IMR-90 (cell line): Measurements from ENCODE around the gene SH3BP5. TPM values are rescaled to one million over a fixed set of nuclear protein-coding genes. Genes with fewer than 3 reads are reported as not detected.

Source experiments
- ATAC-seq: fragments of 200-7000 bp; cut with Tn5 transposase; 2 replicates; pipeline ENCODE4 v1.9.1; 2020; ENCODE audit warnings: low read depth, mild to moderate bottlenecking, moderate library complexity
- BruUV-seq: library from RNA; stranded (reverse); fragments of 400-500 nt; replicated peaks from 2 replicates; lab custom pipeline; 2021; lab: Mats Ljungman, UMichigan
- CTCF ChIA-PET: fragments of 300-600 bp; formaldehyde crosslinking; extraction: SDS; loops from one replicate; lab custom pipeline; 2021; ENCODE audit warnings: antibody characterized with exemption; lab: Yijun Ruan, JAX
- POLR2A ChIA-PET: fragments of 300-600 bp; sonication (Branson Sonifier 250); formaldehyde crosslinking; loops from one replicate; lab custom pipeline; 2022; ENCODE audit warnings: antibody characterized with exemption; ENCODE audit not compliant: unreplicated experiment; lab: Charles Lee
- DNase-seq: peaks from one replicate; pipeline ENCODE4 v3.0.0; 2013
- H2AFZ ChIP-seq: replicated peaks from 2 replicates; pipeline ENCODE3; 2013; ENCODE audit warnings: low read length, mild to moderate bottlenecking; ENCODE audit not compliant: poor library complexity
- H2AK5ac ChIP-seq: 2 replicates; pipeline ENCODE4 v1.6.1; 2013; ENCODE audit warnings: low read depth, low read length, inconsistent platforms
- H2AK9ac ChIP-seq: replicated peaks from 2 replicates; pipeline ENCODE3; 2013; ENCODE audit warnings: mild to moderate bottlenecking, low read depth, low read length, moderate library complexity; ENCODE audit not compliant: poor library complexity
- H2BK120ac ChIP-seq: 2 replicates; pipeline ENCODE4 v1.6.1; 2013; ENCODE audit warnings: low read depth, low read length, inconsistent platforms
- H2BK15ac ChIP-seq: 3 replicates; pipeline ENCODE4 v1.6.1; 2013; ENCODE audit warnings: low read depth, low read length, inconsistent platforms
- H2BK20ac ChIP-seq: 2 replicates; pipeline ENCODE4 v1.6.1; 2013; ENCODE audit warnings: low read depth, mild to moderate bottlenecking, inconsistent platforms, low read length, moderate library complexity
- H2BK5ac ChIP-seq: 2 replicates; pipeline ENCODE4 v1.6.1; 2013; ENCODE audit warnings: mild to moderate bottlenecking, low read depth, low read length, inconsistent platforms; ENCODE audit not compliant: poor library complexity, severe bottlenecking
- H3K14ac ChIP-seq: replicated peaks from 2 replicates; pipeline ENCODE4 v1.6.1; 2013; ENCODE audit warnings: low read depth, low read length, inconsistent platforms
- H3K18ac ChIP-seq: 2 replicates; pipeline ENCODE4 v1.6.1; 2013; ENCODE audit warnings: low read depth, low read length, control low read depth
- H3K23ac ChIP-seq: 2 replicates; pipeline ENCODE4 v1.6.1; 2013; ENCODE audit warnings: low read depth, low read length, inconsistent platforms
- H3K27ac ChIP-seq: 2 replicates; pipeline ENCODE4 v1.5.1; 2013; ENCODE audit warnings: mild to moderate bottlenecking, control low read depth, low read length; ENCODE audit not compliant: insufficient read depth
- H3K27me3 ChIP-seq: 2 replicates; pipeline ENCODE4 v1.6.1; 2013; ENCODE audit warnings: low read length; ENCODE audit not compliant: control insufficient read depth, insufficient read depth
- H3K36me3 ChIP-seq: 2 replicates; pipeline ENCODE4 v1.6.1; 2013; ENCODE audit warnings: low read length, mixed read lengths; ENCODE audit not compliant: control insufficient read depth, insufficient read depth
- H3K4ac ChIP-seq: 2 replicates; pipeline ENCODE4 v1.6.1; 2013; ENCODE audit warnings: low read depth, low read length, inconsistent platforms
- H3K4me1 ChIP-seq: 2 replicates; pipeline ENCODE4 v1.6.1; 2013; ENCODE audit warnings: low read length, mixed read lengths; ENCODE audit not compliant: control insufficient read depth, insufficient read depth
- H3K4me2 ChIP-seq: 2 replicates; pipeline ENCODE4 v1.6.1; 2013; ENCODE audit warnings: low read depth, mild to moderate bottlenecking, control low read depth, low read length, moderate library complexity
- H3K4me3 ChIP-seq: 2 replicates; pipeline ENCODE4 v1.5.1; 2013; ENCODE audit warnings: low read depth, mild to moderate bottlenecking, control low read depth, low read length, moderate library complexity; ENCODE audit not compliant: insufficient read depth
- H3K56ac ChIP-seq: 2 replicates; pipeline ENCODE4 v1.6.1; 2013; ENCODE audit warnings: low read length, inconsistent platforms; ENCODE audit not compliant: insufficient read depth; ENCODE audit errors: extremely low read depth
- H3K79me1 ChIP-seq, 2 experiments: 2 replicates each; pipeline ENCODE4 v1.6.1; 2013; ENCODE audit warnings: low read length in 2 of 2, inconsistent platforms in 1 of 2, low read depth in 1 of 2
- H3K9ac ChIP-seq: 2 replicates; pipeline ENCODE4 v1.6.1; 2013; ENCODE audit warnings: low read depth, low read length, control low read depth
- H3K9me1 ChIP-seq: 2 replicates; pipeline ENCODE4 v1.6.1; 2013; ENCODE audit warnings: low read length, inconsistent platforms; ENCODE audit not compliant: insufficient read depth
- H3K9me3 ChIP-seq: 2 replicates; pipeline ENCODE4 v1.6.1; 2013; ENCODE audit warnings: low read length; ENCODE audit not compliant: control insufficient read depth, insufficient read depth
- H4K20me1 ChIP-seq: 2 replicates; pipeline ENCODE4 v1.6.1; 2013; ENCODE audit warnings: low read length, inconsistent platforms; ENCODE audit not compliant: insufficient read depth
- H4K5ac ChIP-seq: 2 replicates; pipeline ENCODE4 v1.6.1; 2013; ENCODE audit warnings: mild to moderate bottlenecking, low read depth, low read length, control low read depth
- H4K8ac ChIP-seq, 2 experiments: 2 replicates each; pipeline ENCODE4 v1.6.1; 2013; ENCODE audit warnings: low read depth in 2 of 2, low read length in 2 of 2, control low read depth in 1 of 2, inconsistent platforms in 1 of 2
- H4K91ac ChIP-seq: 2 replicates; pipeline ENCODE4 v1.6.1; 2013; ENCODE audit warnings: low read depth, low read length, inconsistent platforms; ENCODE audit not compliant: insufficient read depth
- CHD1 ChIP-seq: IDR thresholded peaks from 2 replicates; pipeline ENCODE4 v1.6.1; 2012; ENCODE audit warnings: low read depth, low read length, improper control_type of control experiment
- FOS ChIP-seq: fragments of 150-350 bp; IDR thresholded peaks from 2 replicates; pipeline ENCODE4 v1.6.1; 2016; ENCODE audit warnings: low read depth, low read length
- MXI1 ChIP-seq: IDR thresholded peaks from 2 replicates; pipeline ENCODE4 v1.6.1; 2012; ENCODE audit warnings: low read depth, mild to moderate bottlenecking, low read length, moderate library complexity, borderline replicate concordance
- NFE2L2 ChIP-seq: fragments of 150-350 bp; IDR thresholded peaks from 2 replicates; pipeline ENCODE4 v1.6.1; 2016; ENCODE audit warnings: low read depth, mild to moderate bottlenecking, low read length
- WGBS, 2 experiments: methylation state at CpG; one replicate each; pipeline versions ENCODE4 v1.1.5 to v1.1.7; 2013; ENCODE audit warnings: missing lambda C conversion rate in 2 of 2; ENCODE audit not compliant: insufficient read length in 1 of 2; ENCODE audit errors: extremely low coverage in 2 of 2; 5-methylcytosine and 5-hydroxymethylcytosine counted together
- dilution Hi-C: fragments of 300-500 bp; cut with HindIII; formaldehyde crosslinking; loops from one replicate; pipeline ENCODE4 v1.14.3; 2018; ENCODE audit warnings: low sequenced_read_pairs; ENCODE audit not compliant: unreplicated experiment
- in situ Hi-C: fragments of 300-500 bp; cut with MboI; formaldehyde crosslinking; loops from 3 replicates; pipeline ENCODE4 v1.14.3; 2019; ENCODE audit warnings: low sequenced_read_pairs, inconsistent platforms, mixed read lengths
- intact Hi-C: fragments of 100-400 bp; cut with micrococcal nuclease; formaldehyde crosslinking; loops from 2 replicates; pipeline ENCODE4 v1.10.0; 2022
- polyA plus RNA-seq, 3 experiments: library from polyadenylated mRNA; depleted of rRNA; stranded (reverse); fragments of >200 nt; gene quantifications; 2 replicates each; pipeline ENCODE4 v1.2.3, GENCODE V29; 2012; ENCODE audit warnings: low replicate concordance in 1 of 3
- total RNA-seq: library from RNA; depleted of rRNA; stranded (reverse); fragments of >200 nt; gene quantifications from 2 replicates; pipeline ENCODE4 v1.2.3, GENCODE V29; 2012
- TF ChIP-seq, protein P1 (sequence below): fragments of 150-350 bp; IDR thresholded peaks from 2 replicates; pipeline ENCODE4 v1.6.1; 2017; ENCODE audit warnings: mild to moderate bottlenecking, antibody characterized with exemption, low read length, low read depth

Gene SH3BP5
- total and polyA plus RNA-seq, 2 of the 4 experiments (the other 2 are of a cell fraction): 14.0 to 23.5 TPM

DNA sequence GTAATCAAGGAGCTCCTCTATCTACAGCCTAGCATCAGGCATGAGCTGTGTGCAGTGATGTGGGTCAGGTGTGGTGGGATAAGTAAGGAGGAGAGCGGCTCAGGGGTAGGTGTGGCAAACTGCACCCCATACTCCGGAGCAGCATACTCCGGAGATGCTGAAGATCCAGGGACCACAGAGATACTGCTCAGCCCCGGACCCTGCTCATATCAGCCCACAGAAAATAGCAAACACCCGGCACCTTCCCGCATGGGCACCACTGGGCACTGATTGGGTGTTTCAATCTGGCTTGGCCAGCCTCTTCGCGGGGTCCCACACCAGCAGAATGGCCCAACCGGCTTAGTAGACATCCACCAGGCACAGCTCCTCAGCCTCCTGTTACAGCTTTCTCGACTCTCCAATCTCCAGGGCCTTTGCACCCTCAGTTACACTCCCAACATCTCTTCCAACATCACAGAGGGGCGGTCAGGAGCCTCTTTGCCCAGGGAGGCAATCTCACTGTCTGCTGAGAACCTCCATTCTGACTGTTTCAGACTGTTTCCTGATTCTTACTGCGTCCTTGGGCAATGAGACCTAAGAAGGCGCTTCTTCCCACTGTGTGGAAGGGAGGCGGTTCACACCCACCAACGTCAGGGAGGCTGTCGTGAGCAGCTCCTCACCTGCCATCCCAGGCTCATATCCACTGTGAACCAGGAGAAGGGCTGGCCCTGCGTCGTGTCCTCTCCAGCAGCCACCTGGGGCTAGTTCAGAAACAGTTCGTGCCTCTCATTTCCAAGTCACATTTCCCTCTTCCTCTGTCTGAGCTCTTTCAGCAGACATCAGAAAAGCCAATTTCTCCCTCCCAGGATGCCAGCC is 66.5 kb downstream of the SH3BP5 start:
- Histone ChIP-seq H3K4ac (no peak overlapping the region), H3K18ac (no peak overlapping the region), H3K36me3 (peaks cover 5% of the 10 kb centered on the region; the same call in 1 of the 2 replicates), H2BK5ac (no peak overlapping the region), H4K20me1 (no peaks in the 10 kb centered on the region), H3K27me3 (no peaks in the 10 kb centered on the region), H3K4me3 (no peak overlapping the region), H3K56ac (no peak overlapping the region), H2AK5ac (no peak overlapping the region), H2BK15ac (no peak overlapping the region), H4K91ac (no peak overlapping the region), H3K9ac (no peak overlapping the region), H3K79me1 (peaks cover 0 to 5% of the 10 kb centered on the region in 2 experiments; a peak in 1 of 4 replicates), H2BK120ac (no peak overlapping the region), H2AFZ (no peak overlapping the region), H3K14ac (no peak overlapping the region), H4K8ac (no peak overlapping the region), H4K5ac (no peak overlapping the region), H3K27ac (no peak overlapping the region), H2AK9ac (no peak overlapping the region), H3K23ac (no peak overlapping the region), H2BK20ac (no peak overlapping the region), H3K9me3 (no peaks in the 10 kb centered on the region), H3K9me1 (peaks cover 11% of the 10 kb centered on the region), H3K4me2 (no peak overlapping the region), H3K4me1 (peaks cover 13% of the 10 kb centered on the region)
- BruUV-seq: no TSS peak
- WGBS, 2 experiments: 87% methylated on average over 8 of the region's 19 CpGs; no CpG with 5 or more reads in 1 of the 2 experiments
- dilution Hi-C loops: no loop called here
- in situ Hi-C loops: loop anchor here (5.0 kb wide), 2 partner anchors 66 to 116 kb away; partner anchors contain the start of gene SH3BP5
- POLR2A ChIA-PET: interaction anchor here (0.6 kb wide), 1 partner anchor 92 kb away, joined by 4 read pairs; no protein-coding TSS in a partner anchor
- ATAC-seq (no peak), DNase-seq (no peak)
- CTCF ChIA-PET: interaction anchor here (0.6 to 3.2 kb wide), 2 partner anchors 33 to 67 kb away, joined by 4 to 12 read pairs; partner anchors contain the start of gene SH3BP5
- intact Hi-C loops: no loop called here
- no peak for TF ChIP-seq NFE2L2
- no peak for TF ChIP-seq FOS
- TF ChIP-seq MXI1: no peak
- TF ChIP-seq, protein P1, sequence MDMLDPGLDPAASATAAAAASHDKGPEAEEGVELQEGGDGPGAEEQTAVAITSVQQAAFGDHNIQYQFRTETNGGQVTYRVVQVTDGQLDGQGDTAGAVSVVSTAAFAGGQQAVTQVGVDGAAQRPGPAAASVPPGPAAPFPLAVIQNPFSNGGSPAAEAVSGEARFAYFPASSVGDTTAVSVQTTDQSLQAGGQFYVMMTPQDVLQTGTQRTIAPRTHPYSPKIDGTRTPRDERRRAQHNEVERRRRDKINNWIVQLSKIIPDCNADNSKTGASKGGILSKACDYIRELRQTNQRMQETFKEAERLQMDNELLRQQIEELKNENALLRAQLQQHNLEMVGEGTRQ: no peak
- TF ChIP-seq CHD1: no peak
